Measurements from ENCODE around the gene TBKBP1. TPM values are rescaled to one million over a fixed set of nuclear protein-coding genes. Genes with fewer than 3 reads are reported as not detected.
"Not testable (repeated sequence)": the region's sequence is repeated elsewhere in the genome, so short reads cannot be mapped to it uniquely, and the experiment has no call there.

The TBKBP1 gene
- total RNA-seq, 2 donors from 2014 or later, result 6.3 to 10.2 TPM

DNA sequence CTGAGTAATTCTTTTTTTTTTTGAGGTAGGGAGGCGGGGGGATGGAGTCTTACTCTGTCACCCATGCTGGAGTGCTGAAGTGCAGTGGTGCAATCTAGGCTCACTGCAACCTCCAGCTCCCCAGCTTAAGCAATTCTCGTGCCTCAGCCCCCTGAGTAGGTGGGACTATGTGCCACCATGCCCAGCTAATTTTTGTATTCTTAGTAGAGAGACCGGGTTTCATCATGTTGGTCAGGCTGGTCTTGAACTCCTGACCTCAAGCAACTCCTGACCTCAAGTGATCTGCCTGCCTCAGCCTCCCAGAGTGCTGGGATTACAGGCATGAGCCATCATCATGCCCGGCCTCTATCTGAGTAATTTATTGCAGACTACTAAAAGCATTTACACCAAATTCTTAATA, 24.9 kb upstream of the TBKBP1 start:
- Mint-ChIP-seq H3K36me3 (ENCODE audit: low read depth) (peaks cover 100% of the 10 kb centered on the region), H3K27ac (no peak overlapping the region), H3K9me3 (no peaks in the 10 kb centered on the region), H3K4me1 (peaks cover 12% of the 10 kb centered on the region), H3K27me3 (no peaks in the 10 kb centered on the region), H3K4me3 (no peak overlapping the region)
- no peak for ATAC-seq (replicated peaks)

DNA sequence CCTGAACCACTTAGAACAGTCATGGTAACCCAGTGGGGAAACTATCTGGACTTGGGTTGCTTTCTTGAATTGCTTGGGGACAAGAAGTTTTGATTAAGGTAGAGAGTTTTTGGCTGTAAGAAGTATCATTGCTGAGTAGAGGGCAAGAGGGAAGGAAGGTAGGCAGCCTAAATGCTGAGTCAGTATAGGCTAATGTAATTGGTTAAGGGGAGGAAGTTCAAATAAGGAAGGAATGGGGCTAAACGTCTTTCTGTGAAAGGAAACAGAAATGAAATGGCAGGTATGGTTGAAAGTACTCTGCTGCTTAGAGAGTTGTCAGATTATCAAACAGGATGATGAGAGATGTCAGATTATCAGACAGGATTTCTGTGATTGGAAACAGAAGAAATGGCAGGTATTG, 23.9 kb upstream of the TBKBP1 start:
- peak; percentile 56 for ATAC-seq (replicated peaks)
- Mint-ChIP-seq H3K36me3 (ENCODE audit: low read depth) (peaks cover 100% of the 10 kb centered on the region), H3K27ac (peak overlapping the region; percentile 70), H3K4me3 (no peak overlapping the region), H3K4me1 (peaks cover 10% of the 10 kb centered on the region), H3K27me3 (no peaks in the 10 kb centered on the region), H3K9me3 (no peaks in the 10 kb centered on the region)

DNA sequence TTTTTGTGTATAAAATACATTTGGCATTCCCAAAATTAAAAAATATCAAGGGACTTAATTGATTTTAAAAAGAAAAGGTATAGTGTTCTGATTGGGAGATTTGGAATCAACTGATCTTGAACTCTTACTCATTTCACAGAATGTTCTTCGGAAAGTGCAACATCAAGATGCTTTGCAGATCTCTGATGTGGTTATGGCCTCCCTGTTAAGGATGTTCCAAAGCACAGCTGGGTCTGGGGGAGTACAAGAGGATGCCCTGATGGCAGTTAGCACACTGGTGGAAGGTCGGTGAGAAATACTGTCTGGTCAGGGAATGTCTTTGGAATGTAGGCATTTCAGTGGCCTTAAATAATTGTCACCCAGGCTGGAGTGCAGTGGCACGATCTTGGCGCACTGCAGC, 19.5 kb upstream of the TBKBP1 start:
- H3K4me1 Mint-ChIP-seq, result peaks cover 10% of the 10 kb centered on the region
- no peaks in the 10 kb centered on the region for H3K27me3 Mint-ChIP-seq
- H3K9me3 Mint-ChIP-seq, result no peaks in the 10 kb centered on the region
- H3K4me3 Mint-ChIP-seq, result no peak overlapping the region
- ATAC-seq (replicated peaks), result no peak
- peak overlapping the region; percentile 44 for H3K27ac Mint-ChIP-seq
- peaks cover 100% of the 10 kb centered on the region for H3K36me3 Mint-ChIP-seq (ENCODE audit: low read depth)

DNA sequence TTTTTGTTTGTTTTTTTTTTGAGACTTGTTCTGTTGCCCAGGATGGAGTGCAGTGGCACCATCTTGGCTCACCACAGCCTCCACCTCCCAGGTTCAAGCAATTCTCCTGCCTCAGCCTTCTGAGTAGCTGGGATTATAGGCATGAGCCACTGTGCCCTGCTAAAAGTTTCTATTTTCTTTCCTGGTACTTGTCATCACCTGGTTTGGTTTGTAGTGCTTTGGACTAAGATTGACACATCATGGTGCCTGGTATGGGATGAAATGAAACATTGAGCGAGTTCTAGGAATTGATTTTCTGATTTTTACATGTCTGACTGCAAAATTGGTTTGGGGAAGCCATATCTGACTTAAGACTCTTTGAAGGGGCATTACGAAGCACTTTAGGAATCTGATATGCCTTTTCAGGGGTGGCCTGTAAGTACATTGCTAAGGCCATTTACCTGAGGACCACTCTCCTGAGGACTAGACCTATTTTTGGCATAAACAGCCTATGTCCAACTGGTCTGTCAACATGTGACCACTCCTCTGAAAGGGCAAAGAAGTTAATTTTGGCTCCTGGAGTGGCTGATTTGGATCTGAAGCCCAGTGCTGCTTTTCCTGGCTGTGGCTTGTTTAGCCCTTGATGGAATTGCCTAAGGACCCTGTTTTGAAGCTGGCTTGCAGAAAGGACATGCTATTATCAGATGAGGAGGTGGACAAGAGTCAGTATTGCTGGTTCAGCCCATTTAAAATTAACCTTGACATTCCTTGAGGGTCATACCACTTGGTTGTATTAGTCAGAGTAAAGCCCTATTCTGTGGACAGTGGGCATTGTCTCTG, 18.4 kb upstream of the TBKBP1 start:
- H3K36me3 Mint-ChIP-seq (ENCODE audit: low read depth), result peaks cover 100% of the 10 kb centered on the region
- no peaks in the 10 kb centered on the region for H3K9me3 Mint-ChIP-seq
- no peaks in the 10 kb centered on the region for H3K27me3 Mint-ChIP-seq
- peak; percentile 45 for ATAC-seq (replicated peaks)
- no peak overlapping the region for H3K4me3 Mint-ChIP-seq
- H3K4me1 Mint-ChIP-seq, result peaks cover 5% of the 10 kb centered on the region
- peak overlapping the region; percentile 44 for H3K27ac Mint-ChIP-seq

DNA sequence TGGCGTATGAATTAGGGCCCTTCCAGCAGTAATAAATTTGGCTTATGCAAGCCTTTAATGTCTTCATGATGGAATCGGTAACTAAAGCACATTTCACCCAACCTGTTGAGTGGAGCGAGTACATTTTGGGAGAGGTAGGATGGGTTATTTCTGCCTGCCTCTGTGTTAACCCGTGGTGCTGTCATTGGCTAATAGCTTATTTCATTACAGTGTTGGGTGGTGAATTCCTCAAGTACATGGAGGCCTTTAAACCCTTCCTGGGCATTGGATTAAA, 17.8 kb upstream of the TBKBP1 start:
- H3K4me1 Mint-ChIP-seq, result peaks cover 5% of the 10 kb centered on the region
- no peaks in the 10 kb centered on the region for H3K9me3 Mint-ChIP-seq
- H3K27me3 Mint-ChIP-seq, result no peaks in the 10 kb centered on the region
- no peak overlapping the region for H3K27ac Mint-ChIP-seq
- H3K4me3 Mint-ChIP-seq, result no peak overlapping the region
- H3K36me3 Mint-ChIP-seq (ENCODE audit: low read depth), result peaks cover 100% of the 10 kb centered on the region
- ATAC-seq (replicated peaks), result no peak

DNA sequence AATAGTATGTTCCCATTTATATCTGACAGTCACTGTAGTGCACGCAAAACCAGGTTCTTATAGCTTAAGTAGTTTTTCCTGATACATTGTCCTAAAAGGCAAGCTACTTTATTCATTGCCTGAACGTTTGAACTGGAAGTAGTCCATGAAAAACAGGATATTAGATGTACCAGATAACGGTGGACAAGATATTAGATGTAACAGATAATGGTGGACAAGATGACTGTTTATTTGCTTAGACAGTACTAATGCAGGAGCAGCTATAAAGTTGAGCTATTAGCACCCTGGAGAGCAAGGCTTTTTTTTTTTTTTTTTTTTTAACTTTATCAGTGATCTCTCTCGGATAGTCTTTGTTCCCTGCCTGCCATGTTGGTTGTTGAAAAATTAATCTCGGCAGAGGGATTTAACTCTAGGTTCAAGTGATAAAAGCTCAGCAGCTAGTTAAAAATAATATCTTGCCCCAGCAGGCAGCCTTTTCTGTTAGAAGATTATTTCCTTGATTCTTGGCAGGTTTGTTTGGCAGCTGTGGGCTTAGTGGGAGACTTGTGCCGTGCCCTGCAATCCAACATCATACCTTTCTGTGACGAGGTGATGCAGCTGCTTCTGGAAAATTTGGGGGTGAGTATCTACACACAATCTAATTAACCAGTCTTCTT, 17.3 kb upstream of the TBKBP1 start:
- ATAC-seq (replicated peaks), result no peak
- Mint-ChIP-seq H3K36me3 (ENCODE audit: low read depth) (peaks cover 100% of the 10 kb centered on the region), H3K27ac (no peak overlapping the region), H3K27me3 (no peaks in the 10 kb centered on the region), H3K4me1 (peaks cover 5% of the 10 kb centered on the region), H3K4me3 (no peak overlapping the region), H3K9me3 (no peaks in the 10 kb centered on the region)

DNA sequence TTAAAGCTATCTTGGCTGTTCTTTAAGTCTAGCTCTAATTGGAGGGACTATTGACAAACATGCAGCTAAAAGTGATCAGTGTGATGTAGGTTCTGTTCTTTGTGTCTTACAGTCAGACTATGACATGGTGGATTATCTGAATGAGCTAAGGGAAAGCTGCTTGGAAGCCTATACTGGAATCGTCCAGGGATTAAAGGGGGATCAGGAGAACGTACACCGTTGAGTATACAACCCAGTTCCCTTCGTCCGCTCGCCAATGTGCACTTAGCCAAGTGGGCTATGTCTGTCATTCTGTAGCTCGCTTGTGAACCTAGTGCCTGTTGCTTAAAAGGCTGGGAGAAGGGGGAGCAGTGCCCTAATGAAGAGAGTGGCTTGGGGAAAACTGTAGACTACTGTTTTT, 15.8 kb upstream of the TBKBP1 start:
- H3K27me3 Mint-ChIP-seq, result no peaks in the 10 kb centered on the region
- H3K9me3 Mint-ChIP-seq, result no peaks in the 10 kb centered on the region
- H3K27ac Mint-ChIP-seq, result peak overlapping the region; percentile 28
- ATAC-seq (replicated peaks), result no peak
- H3K4me1 Mint-ChIP-seq, result peaks cover 8% of the 10 kb centered on the region
- H3K4me3 Mint-ChIP-seq, result no peak overlapping the region
- peaks cover 100% of the 10 kb centered on the region for H3K36me3 Mint-ChIP-seq (ENCODE audit: low read depth)

DNA sequence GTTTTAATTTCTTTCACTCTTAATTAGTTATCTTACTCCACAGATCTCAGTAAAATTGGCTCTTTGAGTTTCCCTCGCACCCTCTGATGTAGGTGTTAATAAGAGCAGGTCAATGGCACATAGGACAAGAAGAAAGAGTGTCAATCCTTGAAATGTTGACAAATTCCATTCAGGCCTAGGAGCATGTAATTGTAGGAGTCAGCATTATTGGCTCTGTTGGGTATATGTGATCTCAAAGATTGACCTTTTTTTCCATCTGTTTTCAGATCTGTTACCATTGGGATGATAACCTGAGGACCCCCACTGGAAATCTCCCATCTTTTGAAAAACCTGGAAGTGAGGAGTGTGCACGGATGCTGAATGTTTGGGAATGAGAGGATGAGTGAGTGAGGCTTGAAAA, 11.8 kb upstream of the TBKBP1 start:
- Mint-ChIP-seq H3K36me3 (ENCODE audit: low read depth) (peaks cover 100% of the 10 kb centered on the region), H3K4me1 (peaks cover 8% of the 10 kb centered on the region), H3K9me3 (no peaks in the 10 kb centered on the region), H3K27ac (peak overlapping the region; percentile 68), H3K4me3 (no peak overlapping the region), H3K27me3 (no peaks in the 10 kb centered on the region)
- ATAC-seq (replicated peaks), result no peak

DNA sequence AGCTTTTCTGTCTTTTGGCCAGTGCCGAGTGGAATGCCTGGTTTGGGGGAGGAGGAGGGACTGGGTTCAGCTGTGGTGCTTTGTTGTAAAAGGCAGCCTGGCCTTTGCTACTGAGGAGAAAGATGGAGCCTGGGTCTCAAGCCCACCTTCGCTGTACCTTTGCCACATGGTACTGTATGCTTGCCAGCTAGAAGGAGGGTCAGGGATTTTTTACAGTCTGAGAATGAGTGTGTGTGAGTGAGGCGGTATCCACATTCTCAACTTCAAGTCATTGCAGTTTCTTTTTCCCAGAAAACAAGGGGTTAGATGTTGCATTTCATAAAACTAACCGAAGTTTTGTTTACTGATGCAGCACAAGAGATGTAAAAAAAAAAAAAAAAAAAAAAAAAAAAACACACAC, 11.2 kb upstream of the TBKBP1 start:
- peak; percentile 40 for ATAC-seq (replicated peaks)
- peaks cover 94% of the 10 kb centered on the region for H3K36me3 Mint-ChIP-seq (ENCODE audit: low read depth)
- H3K4me3 Mint-ChIP-seq, H3K9me3 Mint-ChIP-seq, H3K4me1 Mint-ChIP-seq, H3K27me3 Mint-ChIP-seq: not testable (repeated sequence)
- H3K27ac Mint-ChIP-seq, result peak overlapping the region; percentile 68

DNA sequence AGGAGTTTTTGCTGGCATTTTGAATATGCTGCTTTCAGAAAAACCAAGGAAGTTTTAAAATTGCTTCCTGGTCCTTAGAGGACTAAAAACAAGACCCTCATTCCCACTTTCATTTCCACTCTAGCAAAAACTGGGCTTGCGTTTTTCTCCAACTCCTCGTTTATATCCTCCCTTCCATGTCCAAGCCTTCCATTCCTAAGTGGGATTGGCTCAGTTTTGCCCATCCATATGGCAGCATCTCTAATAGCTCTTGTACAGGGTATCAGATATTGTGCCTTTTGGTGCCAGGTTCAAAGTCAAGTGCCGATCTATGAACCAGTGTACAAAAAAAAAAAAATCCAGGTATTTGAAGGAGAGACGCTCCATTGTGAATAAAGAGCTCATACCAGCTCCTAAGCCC, 9.9 kb upstream of the TBKBP1 start:
- ATAC-seq (replicated peaks), result no peak
- Mint-ChIP-seq H3K36me3 (ENCODE audit: low read depth) (peaks cover 81% of the 10 kb centered on the region), H3K27ac (peak overlapping the region; percentile 34), H3K4me3 (no peak overlapping the region), H3K4me1 (peaks cover 8% of the 10 kb centered on the region), H3K27me3 (no peaks in the 10 kb centered on the region), H3K9me3 (no peaks in the 10 kb centered on the region)

DNA sequence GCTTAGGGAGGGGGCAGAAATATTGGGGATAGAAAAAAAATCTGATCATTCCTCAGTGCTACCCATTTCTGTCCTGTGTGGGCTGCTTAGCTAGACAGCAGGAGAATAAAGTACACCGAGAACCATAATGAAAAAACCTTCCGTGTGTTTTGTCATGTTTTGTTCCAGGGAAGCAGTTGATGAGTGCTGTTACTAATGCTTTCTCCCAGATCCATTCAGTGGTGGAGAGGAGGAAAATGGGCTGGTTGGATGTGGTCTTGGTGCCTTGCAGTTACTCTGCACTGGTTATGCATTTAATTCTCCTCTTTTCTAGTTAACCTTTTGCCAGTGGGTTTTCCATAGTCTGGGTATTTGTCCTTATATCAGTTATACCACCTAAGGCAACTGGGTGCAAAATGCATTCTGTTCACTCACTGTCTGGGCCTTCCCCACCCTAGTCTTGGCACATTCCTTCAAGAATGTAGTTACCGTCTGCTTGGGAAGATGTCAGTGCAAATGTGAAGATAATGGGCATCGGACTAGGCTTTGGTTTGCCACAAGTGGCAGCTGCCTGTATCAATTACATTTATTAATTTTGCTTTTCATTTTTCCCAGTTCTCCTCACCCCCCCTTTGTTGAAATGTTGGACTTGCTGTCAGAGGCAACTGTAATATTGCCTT, 9.3 kb upstream of the TBKBP1 start:
- H3K36me3 Mint-ChIP-seq (ENCODE audit: low read depth), result peaks cover 75% of the 10 kb centered on the region
- peaks cover 8% of the 10 kb centered on the region for H3K4me1 Mint-ChIP-seq
- no peaks in the 10 kb centered on the region for H3K27me3 Mint-ChIP-seq
- no peak for ATAC-seq (replicated peaks)
- no peaks in the 10 kb centered on the region for H3K9me3 Mint-ChIP-seq
- H3K27ac Mint-ChIP-seq, result no peak overlapping the region
- no peak overlapping the region for H3K4me3 Mint-ChIP-seq

DNA sequence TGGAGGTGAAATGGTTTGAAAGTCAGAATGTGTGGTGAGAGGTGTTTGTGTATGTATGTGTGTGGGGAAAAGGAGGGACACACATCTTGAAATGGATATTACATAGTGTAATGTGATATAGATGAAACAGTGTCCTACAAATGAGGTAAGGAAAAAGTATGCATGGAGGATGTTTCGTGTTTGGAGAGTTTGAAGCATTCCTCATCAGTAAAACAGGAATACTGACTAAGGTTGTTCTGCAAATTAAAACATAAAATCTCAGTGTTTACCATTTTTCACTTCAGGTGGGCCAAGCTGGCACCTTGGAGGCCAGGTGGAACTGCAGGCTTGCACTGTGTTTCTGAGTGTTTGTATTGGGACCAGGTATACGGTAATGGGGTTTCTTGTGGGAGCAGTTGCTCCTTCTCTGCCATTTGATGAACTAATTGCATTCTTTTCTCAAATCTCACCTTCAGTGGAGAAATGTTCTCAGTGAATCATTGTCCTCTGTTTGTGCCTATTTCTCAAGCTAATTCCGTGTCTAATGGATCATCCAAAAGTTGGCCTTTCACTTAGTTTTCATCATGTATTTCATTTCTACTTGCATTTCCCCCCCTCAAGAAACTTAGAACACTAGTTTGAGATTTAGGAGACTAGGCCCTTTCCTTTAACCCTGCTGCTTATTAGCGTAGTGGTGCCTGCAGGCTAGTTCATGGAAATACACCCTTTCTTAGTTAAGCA, 8.2 kb upstream of the TBKBP1 start:
- Mint-ChIP-seq H3K27ac (peak overlapping the region; percentile 37), H3K4me1 (peaks cover 8% of the 10 kb centered on the region), H3K27me3 (no peaks in the 10 kb centered on the region), H3K36me3 (ENCODE audit: low read depth) (peaks cover 64% of the 10 kb centered on the region), H3K4me3 (no peak overlapping the region), H3K9me3 (no peaks in the 10 kb centered on the region)
- no peak for ATAC-seq (replicated peaks)

DNA sequence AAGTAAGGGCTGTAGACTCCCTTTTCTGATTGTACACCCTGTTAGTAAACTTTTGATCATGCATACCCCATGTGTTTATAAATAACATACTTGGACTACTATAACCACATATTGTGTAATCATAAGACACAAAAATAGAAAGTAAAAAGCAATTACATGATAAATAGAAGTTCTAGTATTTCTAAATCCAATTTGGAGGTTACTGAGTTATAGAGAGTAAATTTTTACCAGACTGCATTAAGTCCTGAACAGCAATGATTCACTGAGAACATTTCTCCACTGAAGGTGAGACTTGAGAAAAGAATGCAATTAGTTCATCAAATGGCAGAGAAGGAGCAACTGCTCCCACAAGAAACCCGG, 7.7 kb upstream of the TBKBP1 start:
- H3K4me1 Mint-ChIP-seq, result peaks cover 8% of the 10 kb centered on the region
- peaks cover 59% of the 10 kb centered on the region for H3K36me3 Mint-ChIP-seq (ENCODE audit: low read depth)
- peak overlapping the region; percentile 37 for H3K27ac Mint-ChIP-seq
- ATAC-seq (replicated peaks), result no peak
- no peaks in the 10 kb centered on the region for H3K27me3 Mint-ChIP-seq
- no peak overlapping the region for H3K4me3 Mint-ChIP-seq
- no peaks in the 10 kb centered on the region for H3K9me3 Mint-ChIP-seq

DNA sequence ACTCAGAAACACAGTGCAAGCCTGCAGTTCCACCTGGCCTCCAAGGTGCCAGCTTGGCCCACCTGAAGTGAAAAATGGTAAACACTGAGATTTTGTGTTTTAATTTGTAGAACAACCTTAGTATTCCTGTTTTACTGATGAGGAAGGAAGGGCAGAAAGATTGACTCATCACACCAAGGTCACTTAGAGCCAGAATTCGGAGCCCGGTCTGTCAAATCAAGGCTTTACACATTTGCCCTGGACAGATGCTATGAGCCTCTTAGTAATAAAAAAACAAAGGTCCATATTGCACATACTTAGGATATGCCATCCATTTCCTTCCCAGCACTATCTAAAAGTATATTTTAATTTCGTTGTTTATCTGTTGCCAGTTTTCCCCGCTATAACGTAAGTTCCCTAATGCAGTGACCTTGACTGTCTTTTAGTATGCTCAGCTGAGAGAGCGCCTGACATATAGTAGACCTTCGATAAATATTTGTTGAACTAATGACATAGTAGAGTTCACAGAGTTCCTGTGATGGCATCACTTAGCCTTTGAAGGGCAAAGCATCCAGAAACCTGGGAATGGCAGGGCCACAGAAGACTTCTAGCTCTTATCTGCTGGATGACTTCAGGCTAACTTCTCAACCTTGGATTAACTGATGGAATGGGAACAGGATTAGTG, 7.2 kb upstream of the TBKBP1 start:
- H3K36me3 Mint-ChIP-seq (ENCODE audit: low read depth), result peaks cover 53% of the 10 kb centered on the region
- H3K4me1 Mint-ChIP-seq, result peaks cover 10% of the 10 kb centered on the region

More for the DNA sequence above, 7.2 kb upstream of the TBKBP1 start:
- ATAC-seq (replicated peaks), result no peak
- peak overlapping the region; percentile 57 for H3K27ac Mint-ChIP-seq
- H3K9me3 Mint-ChIP-seq, result no peaks in the 10 kb centered on the region
- H3K27me3 Mint-ChIP-seq, result no peaks in the 10 kb centered on the region
- no peak overlapping the region for H3K4me3 Mint-ChIP-seq

All from activated T-helper 17 cell treated with anti-CD3 and anti-CD28 coated beads, Interleukin-2, amount 50 U/mL, for 72 hours (primary cell).